MM.1S (cell line): ENCODE results near the gene CCR5AS.

Experiments used
- DNase-seq: peaks from one replicate; pipeline ENCODE4 v3.0.0-alpha.2; 2015
- H2AFZ ChIP-seq: fragments of 300-600 bp; sonication (generic); 2 replicates; pipeline ENCODE4 v1.6.0; 2016; ENCODE audit warnings: antibody characterized with exemption, low read length
- H3F3A ChIP-seq: fragments of 300-600 bp; sonication (generic); 2 replicates; pipeline ENCODE4 v1.6.1; 2016; ENCODE audit warnings: mild to moderate bottlenecking, antibody characterized with exemption, low read length, moderate library complexity, mixed read lengths; ENCODE audit not compliant: insufficient read depth
- H3K27ac ChIP-seq: fragments of 300-600 bp; sonication (generic); 2 replicates; pipeline ENCODE4 v1.5.1; 2016; ENCODE audit warnings: mild to moderate bottlenecking, low read length
- H3K27me3 ChIP-seq: fragments of 300-600 bp; sonication (generic); replicated peaks from 2 replicates; pipeline ENCODE4 v1.6.0; 2016; ENCODE audit warnings: low read length; ENCODE audit not compliant: insufficient read depth
- H3K36me3 ChIP-seq: fragments of 300-600 bp; sonication (generic); replicated peaks from 2 replicates; pipeline ENCODE4 v1.6.1; 2016; ENCODE audit warnings: mild to moderate bottlenecking, low read length, mixed read lengths; ENCODE audit not compliant: insufficient read depth
- H3K4me1 ChIP-seq: fragments of 300-600 bp; sonication (generic); 2 replicates; pipeline ENCODE4 v1.6.1; 2016; ENCODE audit warnings: low read length, mixed read lengths
- H3K4me2 ChIP-seq: fragments of 300-600 bp; sonication (generic); 2 replicates; pipeline ENCODE4 v1.6.0; 2016; ENCODE audit warnings: low read depth, low read length
- H3K4me3 ChIP-seq: fragments of 300-600 bp; sonication (generic); 2 replicates; pipeline ENCODE4 v1.5.1; 2016; ENCODE audit warnings: low read length, mixed read lengths
- H3K79me2 ChIP-seq: fragments of 300-600 bp; sonication (generic); 2 replicates; pipeline ENCODE4 v1.6.1; 2016; ENCODE audit warnings: mixed run types, low read length, mixed read lengths
- H3K9ac ChIP-seq: fragments of 300-600 bp; sonication (generic); 2 replicates; pipeline ENCODE4 v1.6.1; 2016; ENCODE audit warnings: low read length, mixed read lengths
- H3K9me2 ChIP-seq: fragments of 300-600 bp; sonication (generic); replicated peaks from 2 replicates; pipeline ENCODE4 v1.6.1; 2016; ENCODE audit warnings: mild to moderate bottlenecking, low read length, mixed read lengths; ENCODE audit not compliant: insufficient read depth
- H3K9me3 ChIP-seq: fragments of 300-600 bp; sonication (generic); replicated peaks from 2 replicates; pipeline ENCODE4 v1.6.1; 2016; ENCODE audit warnings: mild to moderate bottlenecking, low read length, mixed read lengths; ENCODE audit not compliant: insufficient read depth
- H4K20me1 ChIP-seq: fragments of 300-600 bp; sonication (generic); 2 replicates; pipeline ENCODE4 v1.6.1; 2016; ENCODE audit warnings: mild to moderate bottlenecking, low read length, moderate library complexity, mixed read lengths; ENCODE audit not compliant: insufficient read depth
- EZH2 ChIP-seq: fragments of 300-600 bp; sonication (generic); optimal IDR thresholded peaks from 2 replicates; pipeline ENCODE3; 2017; ENCODE audit warnings: low read depth, mild to moderate bottlenecking, antibody characterized with exemption, low read length, mixed read lengths
- EZH2phosphoT487 ChIP-seq: fragments of 300-600 bp; sonication (generic); IDR thresholded peaks from 2 replicates; pipeline ENCODE4 v1.6.1; 2018; ENCODE audit warnings: antibody characterized with exemption, low read length
- TF ChIP-seq, protein P1 (sequence below): fragments of 300-600 bp; sonication (generic); IDR thresholded peaks from 2 replicates; pipeline ENCODE4 v1.5.1; 2016; ENCODE audit warnings: antibody characterized with exemption, low read length, mixed read lengths

CCR5AS gene

DNA sequence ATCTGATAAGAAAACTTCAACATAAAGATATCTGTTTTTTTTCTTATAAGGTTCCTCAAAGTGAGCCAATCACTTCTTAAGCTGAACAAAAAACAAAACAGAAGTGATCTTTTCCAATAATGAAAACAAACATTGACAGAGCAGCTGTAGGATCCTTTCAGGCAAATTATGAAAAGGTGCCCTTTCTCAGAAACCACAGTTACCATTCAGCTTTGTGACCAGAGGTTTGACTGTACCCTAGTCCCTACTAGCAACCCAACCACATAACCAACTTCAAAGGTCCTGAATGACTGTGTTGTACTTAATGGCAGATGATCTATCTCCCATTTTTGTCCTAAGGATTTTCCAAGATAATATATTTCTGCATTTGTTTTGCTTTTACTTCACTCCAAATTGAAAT lies 92.3 kb downstream of the CCR5AS start:
- peaks cover 7% of the 10 kb centered on the region; the same call in 1 of the 2 replicates for H3F3A ChIP-seq
- H3K79me2 ChIP-seq = no peaks in the 10 kb centered on the region
- peaks cover 17% of the 10 kb centered on the region for H3K4me1 ChIP-seq
- TF ChIP-seq, protein P1, sequence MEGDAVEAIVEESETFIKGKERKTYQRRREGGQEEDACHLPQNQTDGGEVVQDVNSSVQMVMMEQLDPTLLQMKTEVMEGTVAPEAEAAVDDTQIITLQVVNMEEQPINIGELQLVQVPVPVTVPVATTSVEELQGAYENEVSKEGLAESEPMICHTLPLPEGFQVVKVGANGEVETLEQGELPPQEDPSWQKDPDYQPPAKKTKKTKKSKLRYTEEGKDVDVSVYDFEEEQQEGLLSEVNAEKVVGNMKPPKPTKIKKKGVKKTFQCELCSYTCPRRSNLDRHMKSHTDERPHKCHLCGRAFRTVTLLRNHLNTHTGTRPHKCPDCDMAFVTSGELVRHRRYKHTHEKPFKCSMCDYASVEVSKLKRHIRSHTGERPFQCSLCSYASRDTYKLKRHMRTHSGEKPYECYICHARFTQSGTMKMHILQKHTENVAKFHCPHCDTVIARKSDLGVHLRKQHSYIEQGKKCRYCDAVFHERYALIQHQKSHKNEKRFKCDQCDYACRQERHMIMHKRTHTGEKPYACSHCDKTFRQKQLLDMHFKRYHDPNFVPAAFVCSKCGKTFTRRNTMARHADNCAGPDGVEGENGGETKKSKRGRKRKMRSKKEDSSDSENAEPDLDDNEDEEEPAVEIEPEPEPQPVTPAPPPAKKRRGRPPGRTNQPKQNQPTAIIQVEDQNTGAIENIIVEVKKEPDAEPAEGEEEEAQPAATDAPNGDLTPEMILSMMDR = no peak
- TF ChIP-seq EZH2 (no peak), EZH2phosphoT487 (no peak)
- peak; percentile 86 for DNase-seq
- no peak overlapping the region for H3K9ac ChIP-seq
- H3K9me3 ChIP-seq = no peaks in the 10 kb centered on the region
- H3K27ac ChIP-seq = peak overlapping the region; percentile 34; the same call in 1 of the 2 replicates
- peak overlapping the region; percentile 2; the same call in 1 of the 2 replicates for H3K4me2 ChIP-seq
- no peaks in the 10 kb centered on the region for H4K20me1 ChIP-seq
- no peak overlapping the region for H3K4me3 ChIP-seq
- no peaks in the 10 kb centered on the region for H3K36me3 ChIP-seq
- H2AFZ ChIP-seq = no peak overlapping the region
- no peaks in the 10 kb centered on the region for H3K27me3 ChIP-seq
- H3K9me2 ChIP-seq = no peaks in the 10 kb centered on the region
